NCI-H524 (cell line): ENCODE results near the gene RPS6KB2.
A peak's percentile ranks its signal among the peaks of the same experiment; 100 is the strongest.
"Not testable (repeated sequence)": the region's sequence is repeated elsewhere in the genome, so short reads cannot be mapped to it uniquely, and the experiment has no call there.

Experiments
- DNase-seq, 2 experiments: peaks; one replicate each; lab custom pipeline; 2025; lab: John Stamatoyannopoulos, UW

The RPS6KB2 gene

GRCh38 chr11:67442504-67443404 is 14.5 kb downstream of the RPS6KB2 start:
- no peak for DNase-seq

- DNase-seq: no peak
Measured at GRCh38 chr11:67445515-67445914, 17.2 kb downstream of the RPS6KB2 start.

GRCh38 chr11:67448220-67448609 is 19.9 kb downstream of the RPS6KB2 start:
- DNase-seq: no peak

GRCh38 chr11:67449116-67449844 is 21.0 kb downstream of the RPS6KB2 start:
- DNase-seq: no peak

GRCh38 chr11:67450796-67451657 is 22.7 kb downstream of the RPS6KB2 start:
- DNase-seq: no peak

GRCh38 chr11:67451658-67451976 is 23.3 kb downstream of the RPS6KB2 start:
- no peak for DNase-seq

GRCh38 chr11:67452141-67452952 is 24.1 kb downstream of the RPS6KB2 start, which contains the start of gene GPR152:
GPR152 (minus strand) TSS chr11:67452729; CDS start chr11:67452724, 5 bp downstream.
- no peak for DNase-seq

- DNase-seq: no peak
Measured at GRCh38 chr11:67453816-67454732, 25.8 kb downstream of the RPS6KB2 start.

- DNase-seq: no peak
Measured at GRCh38 chr11:67455054-67455453, 26.8 kb downstream of the RPS6KB2 start, which contains the start of gene CABP4. CABP4 (plus strand) TSS chr11:67455354; CDS start chr11:67455424, 70 bp downstream.

GRCh38 chr11:67456068-67456705 is 27.9 kb downstream of the RPS6KB2 start:
- DNase-seq: no peak

GRCh38 chr11:67457453-67457852 is 29.2 kb downstream of the RPS6KB2 start:
- DNase-seq: no peak

- no peak for DNase-seq
Measured at GRCh38 chr11:67458266-67458665, 30.0 kb downstream of the RPS6KB2 start.

GRCh38 chr11:67463186-67463585 is 34.9 kb downstream of the RPS6KB2 start:
- DNase-seq: no peak

- DNase-seq: no peak
Measured at GRCh38 chr11:67463680-67464410, 35.6 kb downstream of the RPS6KB2 start.

- peak; percentile 49 to 69 for DNase-seq
Measured at GRCh38 chr11:67464411-67465188, 36.3 kb downstream of the RPS6KB2 start.

- no peak for DNase-seq
Measured at GRCh38 chr11:67465189-67465510, 36.9 kb downstream of the RPS6KB2 start.

- DNase-seq: not testable (repeated sequence)
Measured at GRCh38 chr11:67465530-67465929, 37.2 kb downstream of the RPS6KB2 start.

- DNase-seq: no peak
Measured at GRCh38 chr11:67466367-67466766, 38.1 kb downstream of the RPS6KB2 start.
